BLaER1 (cell line): ENCODE results near the gene TMEM132C.
A peak's percentile ranks its signal among the peaks of the same experiment; 100 is the strongest.

Experiments used
- H3K27ac ChIP-seq: shearing (Covaris generic); formaldehyde crosslinking; 2 replicates; pipeline ENCODE4 v1.8.1; 2022
- H3K27me3 ChIP-seq: shearing (Covaris generic); formaldehyde crosslinking; 2 replicates; pipeline ENCODE4 v1.8.1; 2022
- H3K36me3 ChIP-seq: shearing (Covaris generic); formaldehyde crosslinking; 2 replicates; pipeline ENCODE4 v1.8.1; 2022
- H3K4me1 ChIP-seq: shearing (Covaris generic); formaldehyde crosslinking; 2 replicates; pipeline ENCODE4 v1.8.1; 2022
- H3K4me2 ChIP-seq: shearing (Covaris generic); formaldehyde crosslinking; 2 replicates; pipeline ENCODE4 v1.8.1; 2022
- H3K4me3 ChIP-seq: shearing (Covaris generic); formaldehyde crosslinking; 2 replicates; pipeline ENCODE4 v1.8.1; 2022
- H3K9ac ChIP-seq: shearing (Covaris generic); formaldehyde crosslinking; 2 replicates; pipeline ENCODE4 v1.8.1; 2022
- H3K9me3 ChIP-seq: shearing (Covaris generic); formaldehyde crosslinking; 2 replicates; pipeline ENCODE4 v1.8.1; 2022
- H4K20me1 ChIP-seq: shearing (Covaris generic); formaldehyde crosslinking; 2 replicates; pipeline ENCODE4 v1.8.1; 2022
- Cebpa-rat ChIP-seq: shearing (Covaris generic); IDR thresholded peaks from 2 replicates; pipeline ENCODE4 v1.8.1; 2022

TMEM132C gene

DNA sequence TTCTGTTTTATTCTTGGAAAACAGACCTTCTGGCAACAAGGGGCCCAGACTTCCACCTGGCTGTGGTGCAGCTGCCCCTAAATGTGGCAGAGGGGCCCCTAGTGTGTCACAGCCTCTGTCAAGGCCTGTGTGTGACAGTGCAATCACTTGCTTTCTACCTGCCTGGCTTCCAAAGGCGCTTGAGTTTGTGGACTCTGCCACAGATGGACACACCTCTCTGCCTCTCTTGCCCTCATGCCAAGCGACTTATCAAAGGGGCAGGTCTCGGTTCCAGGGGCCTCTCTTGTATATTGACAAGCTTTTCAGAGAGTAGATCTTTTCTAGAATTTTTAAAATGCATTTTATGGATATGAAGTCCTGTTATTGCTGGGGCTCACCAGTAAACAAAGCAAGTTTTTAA, 339.6 kb downstream of the TMEM132C start:
- H3K27ac ChIP-seq, result peak overlapping the region; percentile 44
- H3K4me3 ChIP-seq, result no peak overlapping the region
- peak overlapping the region; percentile 74 for H3K4me2 ChIP-seq
- peaks cover 18% of the 10 kb centered on the region for H3K4me1 ChIP-seq
- H4K20me1 ChIP-seq, result no peaks in the 10 kb centered on the region
- TF ChIP-seq Cebpa-rat, result no peak
- H3K9me3 ChIP-seq, result no peaks in the 10 kb centered on the region
- no peaks in the 10 kb centered on the region for H3K36me3 ChIP-seq
- H3K9ac ChIP-seq, result no peak overlapping the region
- no peaks in the 10 kb centered on the region for H3K27me3 ChIP-seq

DNA sequence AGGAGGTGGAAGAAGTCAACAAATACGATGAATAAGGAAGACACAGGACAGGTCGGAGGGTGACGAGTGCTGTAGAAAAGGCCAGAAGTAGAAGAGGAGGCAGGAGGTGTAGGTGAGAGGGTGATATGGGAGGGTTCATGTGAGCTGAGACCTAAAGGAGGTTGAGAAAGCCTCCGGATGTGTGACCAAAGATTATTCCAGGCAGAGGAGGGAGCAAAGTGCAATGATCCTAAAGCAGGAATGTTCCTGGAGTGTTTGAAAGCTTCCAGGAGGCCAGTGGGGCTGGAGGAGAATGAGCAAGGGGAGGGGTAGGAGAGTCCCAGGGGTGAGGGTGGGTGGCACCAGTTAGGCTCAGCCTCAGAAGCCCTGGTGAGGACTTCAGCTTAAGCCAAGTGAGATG, 340.0 kb downstream of the TMEM132C start:
- Histone ChIP-seq H3K27me3 (no peaks in the 10 kb centered on the region), H3K36me3 (no peaks in the 10 kb centered on the region), H3K27ac (no peak overlapping the region), H4K20me1 (no peaks in the 10 kb centered on the region), H3K4me2 (no peak overlapping the region), H3K9me3 (no peaks in the 10 kb centered on the region), H3K9ac (no peak overlapping the region), H3K4me3 (no peak overlapping the region), H3K4me1 (peaks cover 18% of the 10 kb centered on the region)
- TF ChIP-seq Cebpa-rat, result no peak

DNA sequence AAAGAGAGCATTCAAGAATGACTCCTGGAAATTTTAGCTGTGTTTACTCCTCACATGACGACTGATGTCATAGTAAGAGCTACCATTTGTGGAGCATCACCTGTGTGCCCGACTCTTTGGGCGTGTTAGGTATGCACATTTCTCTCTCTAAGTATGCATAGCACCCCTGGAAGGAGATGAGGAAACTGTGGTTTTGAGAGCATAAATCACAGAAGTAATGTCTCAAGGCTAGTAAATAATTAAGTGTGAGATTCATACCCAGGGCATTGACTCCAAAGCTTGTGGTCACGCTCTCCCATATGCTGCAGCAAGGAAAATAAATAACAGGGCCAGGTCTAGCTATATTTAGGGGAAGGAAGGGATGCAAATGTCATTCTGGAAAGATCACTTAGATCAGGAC, 340.7 kb downstream of the TMEM132C start:
- no peaks in the 10 kb centered on the region for H3K9me3 ChIP-seq
- H3K36me3 ChIP-seq, result no peaks in the 10 kb centered on the region
- TF ChIP-seq Cebpa-rat, result no peak
- no peak overlapping the region for H3K4me2 ChIP-seq
- no peaks in the 10 kb centered on the region for H4K20me1 ChIP-seq
- no peak overlapping the region for H3K9ac ChIP-seq
- no peak overlapping the region for H3K27ac ChIP-seq
- H3K4me3 ChIP-seq, result no peak overlapping the region
- H3K4me1 ChIP-seq, result peaks cover 18% of the 10 kb centered on the region
- no peaks in the 10 kb centered on the region for H3K27me3 ChIP-seq

DNA sequence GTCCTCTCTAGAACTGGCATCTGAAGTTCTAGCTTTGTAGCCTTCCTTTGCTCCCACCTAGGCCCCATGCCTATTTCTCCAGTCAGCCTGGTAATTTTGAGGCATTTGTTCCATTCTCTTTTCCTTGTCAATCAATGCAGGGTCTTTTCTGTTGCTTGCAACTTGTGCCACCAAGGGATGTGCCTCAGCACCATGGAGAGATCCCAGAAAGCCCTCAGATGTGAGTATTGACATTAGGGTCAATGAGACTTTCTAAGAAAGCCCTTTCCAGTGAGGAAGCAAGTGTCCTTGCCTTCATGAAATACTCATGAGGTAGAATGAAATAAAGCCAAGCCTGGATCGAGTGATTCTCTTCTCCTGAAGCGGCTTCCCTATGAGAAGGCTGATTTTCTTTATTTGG, 342.9 kb downstream of the TMEM132C start:
- no peaks in the 10 kb centered on the region for H4K20me1 ChIP-seq
- H3K27me3 ChIP-seq, result no peaks in the 10 kb centered on the region
- no peaks in the 10 kb centered on the region for H3K9me3 ChIP-seq
- H3K27ac ChIP-seq, result no peak overlapping the region
- H3K4me2 ChIP-seq, result no peak overlapping the region
- peaks cover 18% of the 10 kb centered on the region for H3K4me1 ChIP-seq
- no peak for TF ChIP-seq Cebpa-rat
- no peak overlapping the region for H3K4me3 ChIP-seq
- H3K9ac ChIP-seq, result no peak overlapping the region
- no peaks in the 10 kb centered on the region for H3K36me3 ChIP-seq

DNA sequence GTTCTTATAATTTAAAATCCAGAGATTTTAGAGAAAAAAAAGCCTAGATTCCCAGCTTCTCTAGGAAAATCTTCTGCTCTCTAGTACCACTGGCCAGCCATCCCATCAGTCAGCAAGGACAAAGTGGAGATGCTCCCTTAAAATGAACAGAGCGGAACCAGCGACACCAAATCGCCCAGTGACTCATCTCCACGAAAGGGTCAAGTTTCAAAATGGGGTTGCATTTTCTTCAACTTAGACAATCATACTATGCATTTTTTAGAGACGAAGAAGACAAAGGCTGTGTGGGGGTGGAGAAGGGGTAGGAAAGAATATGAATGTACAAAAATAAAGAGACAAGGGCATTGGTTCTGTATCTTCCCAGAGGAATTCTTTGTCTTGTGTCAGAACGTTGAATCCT, 344.8 kb downstream of the TMEM132C start:
- H3K4me2 ChIP-seq, result no peak overlapping the region
- no peak overlapping the region for H3K4me3 ChIP-seq
- TF ChIP-seq Cebpa-rat, result no peak
- H4K20me1 ChIP-seq, result no peaks in the 10 kb centered on the region
- H3K27me3 ChIP-seq, result no peaks in the 10 kb centered on the region
- H3K4me1 ChIP-seq, result peaks cover under 1% of the 10 kb centered on the region; the same call in 1 of the 2 replicates
- H3K27ac ChIP-seq, result no peak overlapping the region
- no peaks in the 10 kb centered on the region for H3K9me3 ChIP-seq
- H3K9ac ChIP-seq, result no peak overlapping the region
- H3K36me3 ChIP-seq, result no peaks in the 10 kb centered on the region

DNA sequence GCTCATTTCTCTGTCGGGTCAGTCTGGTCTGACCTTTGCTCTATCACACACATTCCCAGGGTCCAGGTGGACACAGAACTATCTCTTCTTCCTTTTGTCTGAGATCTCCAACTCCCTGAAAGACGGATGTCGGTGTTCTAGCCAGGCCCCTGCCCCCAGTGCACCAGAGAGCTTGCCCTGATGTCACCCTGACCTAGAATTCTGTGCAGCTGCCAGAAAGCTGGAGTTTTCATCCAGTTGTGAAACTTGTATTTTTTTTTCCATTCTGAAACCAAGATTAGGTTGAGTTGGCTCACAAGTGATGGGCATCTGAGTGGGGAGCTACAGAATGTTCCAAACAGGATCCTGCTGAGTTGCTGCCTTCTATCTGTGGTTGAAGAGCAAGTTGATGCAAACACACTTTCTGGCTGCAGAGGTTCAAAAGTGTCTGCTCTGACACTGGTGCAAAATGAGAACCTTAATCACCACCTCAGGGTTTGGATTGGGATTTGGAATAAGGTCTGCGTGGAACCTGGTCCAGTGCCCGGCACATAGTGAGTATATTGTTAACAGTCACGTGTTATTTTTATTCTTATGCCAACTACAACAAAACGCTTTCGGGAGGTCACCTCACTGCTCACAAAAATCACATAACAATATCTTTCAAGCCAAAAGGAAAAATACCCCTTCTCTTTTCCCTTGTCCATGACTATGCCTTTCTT, 345.3 kb downstream of the TMEM132C start:
- H3K9me3 ChIP-seq, result no peaks in the 10 kb centered on the region
- TF ChIP-seq Cebpa-rat, result no peak
- H4K20me1 ChIP-seq, result no peaks in the 10 kb centered on the region
- H3K4me3 ChIP-seq, result no peak overlapping the region
- no peaks in the 10 kb centered on the region for H3K4me1 ChIP-seq
- no peak overlapping the region for H3K27ac ChIP-seq
- no peaks in the 10 kb centered on the region for H3K36me3 ChIP-seq
- no peak overlapping the region for H3K4me2 ChIP-seq
- H3K27me3 ChIP-seq, result no peaks in the 10 kb centered on the region
- no peak overlapping the region for H3K9ac ChIP-seq

DNA sequence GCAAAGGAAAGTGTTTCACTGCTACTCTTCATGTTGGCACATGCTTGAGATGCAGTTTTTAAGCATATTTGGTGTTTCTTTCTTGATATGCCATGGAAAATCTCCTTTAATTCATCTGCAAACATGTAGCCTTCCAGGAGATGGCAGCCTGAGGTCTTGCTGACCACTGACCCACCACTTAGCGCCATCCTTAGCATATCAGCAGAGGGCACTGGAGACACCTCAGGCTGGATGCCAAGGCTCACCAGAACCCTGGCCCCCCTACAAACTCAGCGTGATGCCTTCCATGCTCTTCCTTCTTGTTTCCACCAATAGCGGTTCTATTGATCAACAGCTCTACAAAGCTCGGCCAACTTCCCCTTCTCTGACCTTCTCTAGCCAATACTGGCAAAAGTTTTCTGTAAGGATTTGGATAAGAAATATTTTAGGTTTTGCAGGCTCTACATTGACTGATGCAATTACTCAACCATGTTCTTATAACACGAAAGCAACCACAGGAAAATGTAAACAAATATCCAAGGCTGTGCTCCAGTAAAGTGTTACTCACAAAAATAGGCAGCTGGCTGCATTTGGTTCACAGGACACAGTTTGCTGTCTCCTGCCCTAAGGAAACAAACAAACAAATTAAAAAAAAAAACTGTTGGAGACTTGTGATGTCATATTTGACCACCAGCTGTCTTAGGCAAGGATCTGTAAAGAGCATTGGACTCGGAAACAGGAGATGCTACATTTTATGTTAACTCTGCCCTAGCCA, 347.0 kb downstream of the TMEM132C start:
- no peak overlapping the region for H3K27ac ChIP-seq

DNA sequence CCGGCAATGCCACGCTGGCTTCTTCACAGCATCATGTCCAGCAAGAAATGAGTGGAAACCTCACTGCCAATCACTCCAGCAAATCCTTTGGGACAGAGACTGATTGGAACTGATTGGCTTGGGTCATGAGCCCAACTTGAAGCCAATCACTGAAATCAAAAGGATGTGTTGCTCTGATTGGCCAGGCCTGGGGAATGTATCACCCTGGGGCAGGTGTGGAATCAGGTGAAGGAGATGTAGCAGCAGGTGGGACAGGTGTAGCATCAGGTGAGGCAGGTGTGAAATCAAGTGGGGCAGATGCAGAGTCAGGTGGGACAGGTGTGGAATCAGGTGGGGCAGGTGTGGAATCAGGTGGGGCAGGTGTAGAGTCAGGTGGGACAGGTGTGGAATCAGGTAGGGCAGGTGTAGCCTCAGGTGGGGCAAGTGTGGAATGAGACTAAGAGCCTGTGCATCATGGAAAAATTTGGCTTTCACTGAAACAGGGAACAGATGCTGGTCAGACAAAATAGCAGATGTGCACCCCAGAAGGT, 350.4 kb downstream of the TMEM132C start:
- Histone ChIP-seq H4K20me1 (no peaks in the 10 kb centered on the region), H3K36me3 (no peaks in the 10 kb centered on the region), H3K27me3 (no peaks in the 10 kb centered on the region), H3K4me1 (no peaks in the 10 kb centered on the region), H3K4me3 (no peak overlapping the region), H3K27ac (no peak overlapping the region), H3K4me2 (no peak overlapping the region), H3K9me3 (no peaks in the 10 kb centered on the region), H3K9ac (no peak overlapping the region)
- TF ChIP-seq Cebpa-rat, result no peak

More for the DNA sequence above, 347.0 kb downstream of the TMEM132C start:
- TF ChIP-seq Cebpa-rat, result no peak
- Histone ChIP-seq H3K36me3 (no peaks in the 10 kb centered on the region), H3K9me3 (no peaks in the 10 kb centered on the region), H3K9ac (no peak overlapping the region), H4K20me1 (no peaks in the 10 kb centered on the region), H3K4me1 (no peaks in the 10 kb centered on the region), H3K27me3 (no peaks in the 10 kb centered on the region), H3K4me3 (no peak overlapping the region), H3K4me2 (no peak overlapping the region)

DNA sequence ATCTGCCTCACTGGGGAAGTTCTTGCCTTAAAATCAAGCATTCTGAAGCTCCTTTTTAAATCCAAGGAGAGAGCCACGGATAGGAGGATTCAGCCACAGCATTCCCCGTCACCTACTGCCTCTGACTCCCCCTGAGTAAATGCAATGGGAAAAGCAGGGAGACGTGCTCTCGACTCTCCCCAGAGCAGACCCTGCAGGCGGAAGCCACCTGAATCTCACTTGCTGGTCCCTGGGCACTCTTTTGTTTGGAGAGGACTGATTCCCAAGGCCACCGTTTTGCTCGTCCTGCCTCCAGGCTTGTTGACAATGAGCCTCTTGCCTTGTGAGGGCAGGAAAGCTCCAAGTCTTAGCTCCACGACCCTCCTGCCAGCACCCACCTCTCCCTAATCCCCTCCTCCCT, 352.3 kb downstream of the TMEM132C start:
- no peak overlapping the region for H3K9ac ChIP-seq
- H3K27ac ChIP-seq, result no peak overlapping the region

DNA sequence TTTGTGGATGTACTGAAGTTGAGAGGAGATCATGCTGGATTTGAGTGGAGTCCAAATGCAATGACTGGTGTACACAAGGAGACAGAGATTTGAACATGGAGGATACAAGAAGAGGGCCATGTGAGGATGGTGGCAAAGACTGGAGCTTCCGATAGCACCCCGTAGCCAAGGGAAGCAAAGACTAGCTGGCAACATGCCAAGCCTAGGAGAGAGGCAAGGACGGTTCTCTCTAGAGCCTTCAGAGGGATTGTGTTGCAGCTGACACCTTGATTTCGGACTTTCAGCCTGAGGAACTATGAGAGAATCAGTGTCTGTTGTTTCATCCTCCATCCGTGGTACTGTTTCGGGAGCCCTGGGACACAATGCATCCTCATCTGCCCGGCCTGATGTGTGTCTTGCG, 354.3 kb downstream of the TMEM132C start:
- no peaks in the 10 kb centered on the region for H4K20me1 ChIP-seq
- H3K9ac ChIP-seq, result no peak overlapping the region
- H3K4me1 ChIP-seq, result no peaks in the 10 kb centered on the region
- H3K4me2 ChIP-seq, result no peak overlapping the region
- TF ChIP-seq Cebpa-rat, result no peak
- no peaks in the 10 kb centered on the region for H3K27me3 ChIP-seq
- peaks cover 14% of the 10 kb centered on the region for H3K9me3 ChIP-seq
- H3K4me3 ChIP-seq, result no peak overlapping the region
- no peak overlapping the region for H3K27ac ChIP-seq
- H3K36me3 ChIP-seq, result no peaks in the 10 kb centered on the region

More for the DNA sequence above, 352.3 kb downstream of the TMEM132C start:
- no peaks in the 10 kb centered on the region for H4K20me1 ChIP-seq
- H3K36me3 ChIP-seq, result no peaks in the 10 kb centered on the region
- no peaks in the 10 kb centered on the region for H3K4me1 ChIP-seq
- TF ChIP-seq Cebpa-rat, result no peak
- H3K27me3 ChIP-seq, result no peaks in the 10 kb centered on the region
- H3K9me3 ChIP-seq, result no peaks in the 10 kb centered on the region
- no peak overlapping the region for H3K4me2 ChIP-seq
- H3K4me3 ChIP-seq, result no peak overlapping the region
